Measurements from ENCODE around the gene A4GALT.

GRCh38 chr22:42716649-42717127 is 4.0 kb downstream of the A4GALT start:
- no peak for TF ChIP-seq SIN3A (IDR thresholded peaks at IDR 0.05; ENCODE audit: borderline replicate concordance, insufficient read depth, low read length)
- TF ChIP-seq POLR2AphosphoS5 (IDR thresholded peaks at IDR 0.05; ENCODE audit: low read depth, low read length) = no peak
- no peak for TF ChIP-seq TAF1 (IDR thresholded peaks at IDR 0.05; ENCODE audit: borderline replicate concordance, insufficient read depth, low read length)
- no peak for TF ChIP-seq REST (IDR thresholded peaks at IDR 0.05; ENCODE audit: insufficient read depth in 1 of 2, low read depth in 2 of 2, low read length in 2 of 2)
- no peak for TF ChIP-seq FOXP2 (optimal IDR thresholded peaks at IDR 0.05; ENCODE audit: borderline replicate concordance, extremely low read depth, extremely low read length, insufficient read depth)
